H1 (cell line): ENCODE results near the gene TMEM229B. TPM values are rescaled to one million over a fixed set of nuclear protein-coding genes. Genes with fewer than 3 reads are reported as not detected.

Experiments used
- CBX8 ChIP-seq: fragments of 300-800, 300-1000 bp; sonication (generic); IDR thresholded peaks from 2 replicates; pipeline ENCODE4 v1.7.1; 2016; ENCODE audit warnings: low read depth, low read length, borderline replicate concordance
- CREB1 ChIP-seq: IDR thresholded peaks from 2 replicates; pipeline ENCODE4 v1.6.1; 2012; ENCODE audit warnings: inconsistent platforms
- HDAC2 ChIP-seq, 2 experiments: fragments of 300-600 bp in 1 of 2; sonication (generic) in 1 of 2; IDR thresholded peaks; 2 replicates each; pipeline ENCODE4 v1.6.1; 2011 to 2012; ENCODE audit warnings: low read depth in 2 of 2, low read length in 2 of 2, mild to moderate bottlenecking in 2 of 2, moderate library complexity in 2 of 2, borderline replicate concordance in 1 of 2, inconsistent platforms in 1 of 2
- POLR2AphosphoS5 ChIP-seq: IDR thresholded peaks from 2 replicates; pipeline ENCODE4 v1.6.1; 2011; ENCODE audit warnings: low read depth, low read length
- RBBP5 ChIP-seq: IDR thresholded peaks from 2 replicates; pipeline ENCODE4 v1.7.1; 2012; ENCODE audit warnings: low read depth, mild to moderate bottlenecking, inconsistent platforms, low read length, moderate library complexity, borderline replicate concordance
- polyA plus RNA-seq, 7 experiments: library from polyadenylated mRNA; depleted of rRNA in 3 of 7; stranded (reverse) in 5 of 7; unstranded in 2 of 7; fragments of >200 nt in 5 of 7; fragments of 200-250 nt in 2 of 7; gene quantifications; 1 replicate in 5 of 7; 2 replicates in 1 of 7; 4 replicates in 1 of 7; pipeline versions ENCODE4 v1.2.1 to v1.2.3, GENCODE V29; 2011 to 2013; ENCODE audit warnings: missing spikeins in 2 of 7, mixed read lengths in 2 of 7
- total RNA-seq: library from RNA; stranded (reverse); fragmentation: NEBNext Ultra II Directional; extraction: Animal tissue kit (Norgen Biotek cat#: 25700); gene quantifications from 2 replicates; pipeline ENCODE4 v1.2.1, GENCODE V29; 2021

Gene TMEM229B
- total and polyA plus RNA-seq, 2 of the 8 experiments (the other 6 are each of a cell fraction or from before 2014, with no cell fraction given): 0.73 to 0.85 TPM

DNA sequence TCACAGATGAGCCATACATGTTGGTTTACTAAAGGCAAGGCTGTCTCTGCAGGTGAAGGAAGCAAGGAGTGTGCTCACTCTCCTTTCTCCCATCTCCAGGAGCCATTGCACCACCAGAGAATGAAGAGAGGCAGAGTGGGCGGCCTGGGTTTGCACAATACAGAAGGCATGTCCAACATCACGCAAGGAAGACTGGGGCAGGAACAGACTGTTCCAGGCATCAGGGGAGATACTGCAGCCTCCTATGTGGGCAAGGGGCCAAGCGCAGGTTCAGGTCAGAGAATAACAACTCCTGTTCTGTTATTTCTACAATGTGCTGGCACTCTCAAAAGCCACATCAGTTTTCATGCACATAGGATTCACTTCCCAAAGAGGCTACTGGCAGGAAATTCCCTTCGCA, 1.7 kb upstream of the TMEM229B start (continued):
- no peak for TF ChIP-seq RBBP5
- TF ChIP-seq POLR2AphosphoS5: no peak
- no peak for TF ChIP-seq CBX8
- no peak for TF ChIP-seq CREB1
- TF ChIP-seq HDAC2 (IDR thresholded peaks at IDR 0.05; ENCODE audit: borderline replicate concordance in 1 of 2, low read depth in 2 of 2, low read length in 2 of 2): no peak
